Measurements from ENCODE around the gene FNDC1. TPM values are rescaled to one million over a fixed set of nuclear protein-coding genes. Genes with fewer than 3 reads are reported as not detected.

FNDC1 gene
- 0.09 TPM in 1 of 2 replicates, not detected in the other for total RNA-seq

GRCh38 chr6:159169193-159169555, at the start of gene FNDC1:
Gene FNDC1 (plus strand): TSS chr6:159169400. CDS start chr6:159169597, 197 bp downstream.

Other genes with a start within 250 kb of the FNDC1 start
- gene RSPH3, start 169.2 kb upstream of the FNDC1 start, total RNA-seq: 3.1 and 4.6 TPM in 2 replicates
- gene TAGAP, start 124.4 kb upstream of the FNDC1 start, total RNA-seq: not detected in 2 replicates

All from dermis lymphatic vessel endothelial cell (primary cell).